Mesothelial cell of epicardium (in vitro differentiated cells): ENCODE results near the gene APMAP. TPM values are rescaled to one million over a fixed set of nuclear protein-coding genes. Genes with fewer than 3 reads are reported as not detected.
"Not testable (repeated sequence)": the region's sequence is repeated elsewhere in the genome, so short reads cannot be mapped to it uniquely, and the experiment has no call there.

Experiments used
- DNase-seq, 2 experiments: peaks; one replicate each; pipeline ENCODE4 v3.0.0; 2021; ENCODE audit warnings: low spot score in 2 of 2; ENCODE audit not compliant: unreplicated experiment in 2 of 2
- H3K27ac Mint-ChIP-seq: 2 replicates; pipeline ENCODE4 v1.8.0; 2021; ENCODE audit warnings: mixed read lengths
- H3K27me3 Mint-ChIP-seq: 2 replicates; pipeline ENCODE4 v1.8.0; 2021; ENCODE audit warnings: low read depth, mixed read lengths
- H3K36me3 Mint-ChIP-seq: 2 replicates; pipeline ENCODE4 v1.8.0; 2021; ENCODE audit warnings: mixed read lengths
- H3K4me1 Mint-ChIP-seq: 2 replicates; pipeline ENCODE4 v1.8.0; 2021; ENCODE audit warnings: mixed read lengths
- H3K4me3 Mint-ChIP-seq: 2 replicates; pipeline ENCODE4 v1.8.0; 2021; ENCODE audit warnings: mild to moderate bottlenecking, moderate library complexity, mixed read lengths
- H3K9me3 Mint-ChIP-seq: 2 replicates; pipeline ENCODE4 v1.8.0; 2021; ENCODE audit warnings: mixed read lengths
- CTCF ChIP-seq: fragments of 200-600 bp; sonication (generic); IDR thresholded peaks from one replicate; pipeline ENCODE4 v1.5.0; 2021; ENCODE audit warnings: antibody characterized with exemption; ENCODE audit not compliant: unreplicated experiment
- total RNA-seq: library from RNA; stranded (reverse); gene quantifications from 3 replicates; pipeline ENCODE4 v1.2.1, GENCODE V29; 2021

Gene APMAP
- total RNA-seq, 1 donor from 2014 or later, result 77.4 TPM

GRCh38 chr20:24948939-24949679 is 43.4 kb downstream of the APMAP start, which contains the start of gene CST7:
TSS of gene CST7 (plus strand) at chr20:24949269. CDS start at chr20:24949506, 237 bp downstream.
- no peak for DNase-seq
- Mint-ChIP-seq H3K27me3 (peaks cover 7% of the 10 kb centered on the region), H3K36me3 (peaks cover 1% of the 10 kb centered on the region), H3K4me3 (no peak within 1 kb of the TSS), H3K27ac (no peak within 1 kb of the TSS), H3K4me1 (no peaks in the 10 kb centered on the region), H3K9me3 (peaks cover 36% of the 10 kb centered on the region)
- no peak for TF ChIP-seq CTCF

GRCh38 chr20:24948396-24948938 is 44.1 kb downstream of the APMAP start:
- H3K27me3 Mint-ChIP-seq, H3K36me3 Mint-ChIP-seq, DNase-seq, H3K4me3 Mint-ChIP-seq, H3K27ac Mint-ChIP-seq, H3K4me1 Mint-ChIP-seq: not testable (repeated sequence)
- peaks cover 36% of the 10 kb centered on the region for H3K9me3 Mint-ChIP-seq

DNA sequence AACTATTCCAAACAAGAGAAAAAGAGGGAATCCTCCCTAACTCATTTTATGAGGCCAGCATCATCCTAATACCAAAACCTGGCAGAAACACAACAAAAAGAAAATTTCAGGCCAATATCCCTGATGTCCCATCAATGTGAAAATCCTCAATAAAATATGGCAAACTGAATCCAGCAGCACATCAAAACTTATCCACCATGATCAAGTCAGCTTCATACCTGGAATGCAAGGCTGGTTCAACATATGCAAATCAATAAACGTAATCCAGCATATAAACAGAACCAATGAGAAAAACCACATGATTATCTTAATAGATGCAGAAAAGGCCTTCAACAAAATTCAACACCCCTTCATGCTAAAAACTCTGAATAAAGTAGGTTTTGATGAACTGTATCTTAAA is 46.2 kb downstream of the APMAP start:
- H3K4me3 Mint-ChIP-seq, H3K36me3 Mint-ChIP-seq, H3K4me1 Mint-ChIP-seq, DNase-seq, H3K27me3 Mint-ChIP-seq, H3K27ac Mint-ChIP-seq: not testable (repeated sequence)
- H3K9me3 Mint-ChIP-seq, result peaks cover 41% of the 10 kb centered on the region

- Mint-ChIP-seq H3K27me3 (peaks cover 3% of the 10 kb centered on the region), H3K36me3 (peaks cover 1% of the 10 kb centered on the region), H3K4me1 (no peaks in the 10 kb centered on the region), H3K4me3 (no peak overlapping the region), H3K27ac (no peak overlapping the region), H3K9me3 (peaks cover 51% of the 10 kb centered on the region)
- no peak for DNase-seq
- no peak for TF ChIP-seq CTCF
These were observed 48.8 kb downstream of the APMAP start for GRCh38 chr20:24943731-24944130.

DNA sequence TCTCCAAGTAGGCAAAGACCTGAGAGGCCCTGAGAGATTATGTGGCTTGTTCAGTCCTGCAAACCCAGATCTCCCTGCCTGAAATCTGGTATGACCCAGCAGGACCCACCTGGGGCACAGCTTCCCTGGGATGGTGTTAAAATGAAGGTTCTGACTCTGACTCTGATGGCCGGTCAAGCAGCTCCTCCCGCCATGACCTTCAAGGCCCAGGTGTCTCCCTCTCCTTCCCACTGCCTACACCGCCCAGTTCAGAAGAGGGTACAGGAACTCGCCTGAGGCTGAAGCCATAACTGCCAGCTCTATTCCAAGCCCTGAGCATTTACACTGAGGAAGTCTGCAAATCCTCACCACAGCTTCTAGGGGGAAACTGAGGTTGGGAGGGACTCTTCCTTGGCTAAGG is 49.4 kb downstream of the APMAP start:
- Mint-ChIP-seq H3K27ac (no peak overlapping the region), H3K9me3 (peaks cover 50% of the 10 kb centered on the region), H3K4me1 (no peaks in the 10 kb centered on the region), H3K36me3 (peaks cover 1% of the 10 kb centered on the region), H3K4me3 (no peak overlapping the region), H3K27me3 (peaks cover 3% of the 10 kb centered on the region)
- DNase-seq, result no peak
- no peak for TF ChIP-seq CTCF

GRCh38 chr20:24942679-24943078 is 49.9 kb downstream of the APMAP start:
- Mint-ChIP-seq H3K9me3 (peaks cover 45% of the 10 kb centered on the region), H3K36me3 (peaks cover 1% of the 10 kb centered on the region), H3K4me3 (no peak overlapping the region), H3K27ac (no peak overlapping the region), H3K27me3 (no peaks in the 10 kb centered on the region), H3K4me1 (no peaks in the 10 kb centered on the region)
- DNase-seq, result no peak
- TF ChIP-seq CTCF, result no peak
